HepG2 (cell line): ENCODE results near the gene AARS2. TPM values are rescaled to one million over a fixed set of nuclear protein-coding genes. Genes with fewer than 3 reads are reported as not detected.

Experiments used
- ARNT ChIP-seq: fragments of 450-650 bp; IDR thresholded peaks from 2 replicates; pipeline ENCODE4 v1.6.1; 2017
- CSRNP2 ChIP-seq: sonication (generic); formaldehyde crosslinking; conservative IDR thresholded peaks from 2 replicates; pipeline ENCODE4 v1.8.0; 2022; ENCODE audit warnings: low read depth, missing genetic modification reagents
- GABPB1 ChIP-seq: IDR thresholded peaks from 2 replicates; pipeline ENCODE4 v1.6.1; 2016; ENCODE audit warnings: mild to moderate bottlenecking, missing genetic modification reagents, moderate library complexity, missing compliant biosample characterization
- GLI4 ChIP-seq: sonication (generic); formaldehyde crosslinking; IDR thresholded peaks from 2 replicates; pipeline ENCODE4 v1.5.1; 2020; ENCODE audit warnings: missing genetic modification reagents, mild to moderate bottlenecking, moderate library complexity, borderline replicate concordance
- IRF2 ChIP-seq: IDR thresholded peaks from 2 replicates; pipeline ENCODE4 v1.6.1; 2018; ENCODE audit warnings: missing genetic modification reagents, missing compliant biosample characterization
- MEIS2 ChIP-seq: sonication (generic); formaldehyde crosslinking; IDR thresholded peaks from 2 replicates; pipeline ENCODE4 v1.9.0; 2021; ENCODE audit warnings: mild to moderate bottlenecking, missing genetic modification reagents
- MIXL1 ChIP-seq: IDR thresholded peaks from 2 replicates; pipeline ENCODE4 v1.6.1; 2016
- MLX ChIP-seq: IDR thresholded peaks from 2 replicates; pipeline ENCODE4 v1.6.1; 2016
- REST ChIP-seq, 2 experiments: IDR thresholded peaks; 2 replicates each; pipeline ENCODE4 v1.6.1; 2011 to 2012; ENCODE audit warnings: low read length in 2 of 2, borderline replicate concordance in 1 of 2, low read depth in 1 of 2, mild to moderate bottlenecking in 1 of 2, moderate library complexity in 1 of 2
- RNF2 ChIP-seq: fragments of 450-650 bp; conservative IDR thresholded peaks from 2 replicates; pipeline ENCODE4 v1.6.1; 2016; ENCODE audit warnings: low read depth
- SATB2 ChIP-seq: sonication (generic); formaldehyde crosslinking; IDR thresholded peaks from 2 replicates; pipeline ENCODE4 v1.5.0; 2020; ENCODE audit warnings: missing genetic modification reagents
- TCF7 ChIP-seq: sonication (generic); IDR thresholded peaks from 2 replicates; pipeline ENCODE4 v1.6.1; 2016; ENCODE audit warnings: antibody characterized with exemption, low read depth
- TOPORS ChIP-seq: sonication (generic); formaldehyde crosslinking; IDR thresholded peaks from 2 replicates; pipeline ENCODE4 v1.8.0; 2023; ENCODE audit warnings: mild to moderate bottlenecking, missing genetic modification reagents
- ZNF18 ChIP-seq: sonication (generic); formaldehyde crosslinking; IDR thresholded peaks from 2 replicates; pipeline ENCODE4 v1.8.0; 2022; ENCODE audit warnings: mild to moderate bottlenecking, missing genetic modification reagents; ENCODE audit not compliant: insufficient replicate concordance
- ZNF205 ChIP-seq: IDR thresholded peaks from 2 replicates; pipeline ENCODE4 v1.6.1; 2018; ENCODE audit warnings: missing biosample characterization, missing genetic modification reagents
- ZNF441 ChIP-seq: sonication (generic); formaldehyde crosslinking; IDR thresholded peaks from 2 replicates; pipeline ENCODE4 v1.7.0; 2021; ENCODE audit warnings: missing genetic modification reagents, borderline replicate concordance
- ZNF543 ChIP-seq: sonication (generic); formaldehyde crosslinking; IDR thresholded peaks from 2 replicates; pipeline ENCODE4 v1.4.0; 2020; ENCODE audit warnings: mild to moderate bottlenecking, missing genetic modification reagents
- ZNF672 ChIP-seq: sonication (generic); formaldehyde crosslinking; IDR thresholded peaks from 2 replicates; pipeline ENCODE4 v1.8.1; 2022; ENCODE audit warnings: missing genetic modification reagents
- ZNF770 ChIP-seq: sonication (generic); formaldehyde crosslinking; IDR thresholded peaks from 2 replicates; pipeline ENCODE4 v1.5.0; 2020; ENCODE audit warnings: mild to moderate bottlenecking, missing genetic modification reagents
- polyA plus RNA-seq, 8 experiments: library from polyadenylated mRNA; depleted of rRNA in 3 of 8; stranded (reverse) in 7 of 8; unstranded in 1 of 8; fragments of >200 nt; fragmentation: Illumina TruSeq in 4 of 8; extraction: Trizol in 4 of 8; gene quantifications; 2 replicates each; pipeline versions ENCODE4 v1.2.1 to v1.2.3, GENCODE V29; 2011 to 2016; ENCODE audit warnings: low read depth in 4 of 8, missing spikeins in 1 of 8, mixed read lengths in 1 of 8; ENCODE audit not compliant: insufficient read depth in 1 of 8
- total RNA-seq, 5 experiments: library from RNA; depleted of rRNA; stranded (reverse); fragments of >200 nt; fragmentation: Illumina TruSeq; extraction: Trizol; gene quantifications; 2 replicates each; pipeline ENCODE4 v1.2.3, GENCODE V29; 2016; ENCODE audit warnings: low read depth in 1 of 5

The AARS2 gene
- total and polyA plus RNA-seq, 2 of the 13 experiments (the other 11 are each of a cell fraction or from before 2014, with no cell fraction given) = 7.5 to 24.1 TPM

GRCh38 chr6:44257025-44257752 lies 56.0 kb downstream of the AARS2 start, which contains the start of gene SLC35B2 (continued):
- no peak for TF ChIP-seq TCF7
- TF ChIP-seq MIXL1 (CRISPR knock-in tag) = 0 out of 2 replicates have a peak, but pooled peaks have one; percentile 37
- TF ChIP-seq IRF2 (CRISPR knock-in tag) = peak; percentile 83
- TF ChIP-seq MEIS2 = no peak; the same call in 1 of the 2 replicates
- TF ChIP-seq ZNF672 (CRISPR knock-in tag) = peak; percentile 92; the same call in 1 of the 2 replicates
- peak; percentile 95 for TF ChIP-seq TOPORS
- no peak; the same call in 1 of the 2 replicates for TF ChIP-seq SATB2 (CRISPR knock-in tag)
- no peak for TF ChIP-seq ARNT
- peak; percentile 88; the same call in 1 of the 2 replicates for TF ChIP-seq GABPB1 (CRISPR knock-in tag)
- peak; percentile 80 for TF ChIP-seq ZNF770
- TF ChIP-seq MLX = peak; percentile 35; the same call in 1 of the 2 replicates
- peak; percentile 99 for TF ChIP-seq ZNF543 (CRISPR knock-in tag)
- TF ChIP-seq ZNF205 (CRISPR knock-in tag) = no peak
- TF ChIP-seq REST (IDR thresholded peaks at IDR 0.05; ENCODE audit: borderline replicate concordance in 1 of 2, low read depth in 1 of 2, low read length in 2 of 2) = no peak
- TF ChIP-seq CSRNP2 = peak; percentile 92; the same call in 1 of the 2 replicates
- peak; percentile 94 for TF ChIP-seq ZNF441 (CRISPR knock-in tag)
- peak; percentile 60; the same call in 1 of the 2 replicates for TF ChIP-seq GLI4
- TF ChIP-seq RNF2 = peak; percentile 64
- peak; percentile 62 for TF ChIP-seq ZNF18 (CRISPR knock-in tag)
